ENCODE data around the gene SPATA20.

DNA sequence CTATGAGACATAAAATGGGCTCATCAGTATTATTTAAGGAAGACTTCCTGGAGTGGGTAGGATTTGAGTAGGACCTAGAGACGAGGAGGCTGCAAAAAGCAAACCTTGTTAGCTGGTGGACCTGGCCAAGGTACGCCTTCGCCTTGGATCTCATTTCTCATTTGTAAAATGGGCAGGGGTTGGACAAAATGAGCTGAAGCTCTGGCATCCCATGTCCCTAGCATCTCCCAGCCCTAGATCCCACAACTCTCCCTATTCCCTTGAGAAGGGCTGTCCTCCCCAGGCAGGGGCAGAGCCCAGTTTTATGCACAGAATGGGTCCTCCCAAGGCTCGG lies 306 bp upstream of the SPATA20 start:
- TF ChIP-seq, protein P1, sequence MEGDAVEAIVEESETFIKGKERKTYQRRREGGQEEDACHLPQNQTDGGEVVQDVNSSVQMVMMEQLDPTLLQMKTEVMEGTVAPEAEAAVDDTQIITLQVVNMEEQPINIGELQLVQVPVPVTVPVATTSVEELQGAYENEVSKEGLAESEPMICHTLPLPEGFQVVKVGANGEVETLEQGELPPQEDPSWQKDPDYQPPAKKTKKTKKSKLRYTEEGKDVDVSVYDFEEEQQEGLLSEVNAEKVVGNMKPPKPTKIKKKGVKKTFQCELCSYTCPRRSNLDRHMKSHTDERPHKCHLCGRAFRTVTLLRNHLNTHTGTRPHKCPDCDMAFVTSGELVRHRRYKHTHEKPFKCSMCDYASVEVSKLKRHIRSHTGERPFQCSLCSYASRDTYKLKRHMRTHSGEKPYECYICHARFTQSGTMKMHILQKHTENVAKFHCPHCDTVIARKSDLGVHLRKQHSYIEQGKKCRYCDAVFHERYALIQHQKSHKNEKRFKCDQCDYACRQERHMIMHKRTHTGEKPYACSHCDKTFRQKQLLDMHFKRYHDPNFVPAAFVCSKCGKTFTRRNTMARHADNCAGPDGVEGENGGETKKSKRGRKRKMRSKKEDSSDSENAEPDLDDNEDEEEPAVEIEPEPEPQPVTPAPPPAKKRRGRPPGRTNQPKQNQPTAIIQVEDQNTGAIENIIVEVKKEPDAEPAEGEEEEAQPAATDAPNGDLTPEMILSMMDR (IDR thresholded peaks at IDR 0.05) = no peak
- TF ChIP-seq, protein P2, sequence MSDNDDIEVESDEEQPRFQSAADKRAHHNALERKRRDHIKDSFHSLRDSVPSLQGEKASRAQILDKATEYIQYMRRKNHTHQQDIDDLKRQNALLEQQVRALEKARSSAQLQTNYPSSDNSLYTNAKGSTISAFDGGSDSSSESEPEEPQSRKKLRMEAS (IDR thresholded peaks at IDR 0.05) = no peak
- TF ChIP-seq ZFP36 (IDR thresholded peaks at IDR 0.05; ENCODE audit: borderline replicate concordance, partially characterized antibody) (no peak), EP300 (IDR thresholded peaks at IDR 0.05) (no peak), POLR2AphosphoS2 (conservative IDR thresholded peaks at IDR 0.05; ENCODE audit: low read length) (no peak), POLR2A (IDR thresholded peaks at IDR 0.05; ENCODE audit: low read length) (no peak), RCOR1 (IDR thresholded peaks at IDR 0.05; ENCODE audit: low read depth, low read length) (no peak)

Measured in A549 (cell line).